CD4-positive, alpha-beta T cell treated with Interleukin-2 at 100 ng/mL for 4 hours (primary cell): Measurements from ENCODE around the gene CDC45.

Experiments used
- DNase-seq: peaks from one replicate; pipeline ENCODE4 v3.0.0-alpha.2; 2020; ENCODE audit warnings: low spot score

Gene CDC45

DNA sequence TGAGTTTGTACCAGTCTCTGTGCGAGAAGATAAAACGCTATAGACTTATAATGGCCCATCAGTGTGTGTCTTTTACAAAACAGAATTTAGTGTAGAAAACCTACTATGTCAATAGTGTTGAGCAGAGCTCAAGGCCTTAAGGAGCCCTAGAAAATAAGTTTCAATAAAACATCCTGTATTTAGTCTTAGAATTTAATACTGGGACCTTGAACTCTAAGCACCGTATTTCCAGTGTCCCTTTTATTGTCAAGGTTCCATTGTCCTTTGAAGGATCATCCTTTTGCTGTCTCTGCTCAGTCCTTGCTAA lies 16.6 kb downstream of the CDC45 start:
- DNase-seq, result no peak

DNA sequence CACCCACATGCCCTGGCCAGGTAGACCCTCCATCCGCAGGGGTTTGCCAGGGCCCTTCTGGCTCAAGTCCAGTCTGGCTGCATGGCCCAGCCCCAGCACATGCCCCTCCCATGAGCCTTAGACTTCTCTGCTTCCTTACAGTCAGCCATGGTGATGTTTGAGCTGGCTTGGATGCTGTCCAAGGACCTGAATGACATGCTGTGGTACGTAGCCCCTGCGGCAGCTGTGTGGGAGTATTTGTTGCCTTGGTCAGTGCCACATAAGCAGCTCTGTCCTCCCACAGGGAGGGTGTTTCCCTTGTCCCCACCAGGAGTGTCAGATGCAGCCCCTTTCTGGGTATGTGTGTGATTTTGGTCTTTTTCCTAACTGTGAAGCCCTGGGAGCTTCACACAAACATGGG lies 17.5 kb downstream of the CDC45 start:
- DNase-seq, result no peak

DNA sequence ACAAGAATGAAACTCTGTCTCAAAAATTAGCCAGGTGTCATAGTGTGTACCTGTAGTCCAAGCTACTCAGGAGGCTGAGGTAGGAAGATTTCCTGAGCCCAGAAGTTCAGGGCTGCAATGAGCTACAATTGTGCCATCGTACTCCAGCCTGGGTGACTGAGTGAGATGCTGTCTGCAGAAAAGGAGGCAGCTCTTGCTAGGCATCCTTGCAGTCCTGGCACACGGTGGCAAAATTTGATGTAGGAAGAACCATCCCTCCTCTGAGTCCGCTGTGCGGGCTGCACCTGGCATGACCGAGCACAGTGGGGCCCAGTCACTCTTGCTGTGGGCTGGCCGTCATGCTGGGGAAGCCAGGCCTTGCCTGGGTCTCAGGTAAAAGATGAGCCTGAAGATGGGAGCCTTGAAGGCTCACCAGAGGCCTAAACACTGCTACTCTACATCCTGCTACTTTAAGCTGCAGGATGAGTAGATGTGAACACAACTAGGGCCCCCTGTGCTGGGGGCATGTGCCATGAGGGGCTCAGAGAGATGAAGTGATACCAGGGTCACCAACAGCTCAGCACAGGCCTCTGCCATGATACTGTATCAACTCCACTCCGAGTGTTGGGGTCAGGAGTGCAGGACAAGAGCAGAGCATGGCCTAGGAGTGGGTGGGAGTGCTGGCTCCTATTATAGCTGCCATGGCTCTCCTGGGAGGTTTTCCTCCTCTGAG lies 18.6 kb downstream of the CDC45 start:
- no peak for DNase-seq

DNA sequence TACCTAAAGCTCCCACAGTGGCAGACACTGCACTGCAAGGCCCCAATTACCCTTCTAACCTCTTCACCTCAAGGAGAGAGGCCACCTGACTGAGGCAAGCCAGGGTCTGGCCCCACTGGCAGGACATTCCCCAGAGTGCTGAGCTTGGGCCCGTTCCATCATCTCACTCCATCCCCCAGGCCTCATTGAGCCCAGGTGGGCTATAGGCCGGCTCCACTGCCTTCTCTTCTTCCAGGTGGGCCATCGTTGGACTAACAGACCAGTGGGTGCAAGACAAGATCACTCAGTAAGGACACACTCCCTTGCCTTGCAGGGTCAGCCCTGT lies 19.1 kb downstream of the CDC45 start:
- no peak for DNase-seq

DNA sequence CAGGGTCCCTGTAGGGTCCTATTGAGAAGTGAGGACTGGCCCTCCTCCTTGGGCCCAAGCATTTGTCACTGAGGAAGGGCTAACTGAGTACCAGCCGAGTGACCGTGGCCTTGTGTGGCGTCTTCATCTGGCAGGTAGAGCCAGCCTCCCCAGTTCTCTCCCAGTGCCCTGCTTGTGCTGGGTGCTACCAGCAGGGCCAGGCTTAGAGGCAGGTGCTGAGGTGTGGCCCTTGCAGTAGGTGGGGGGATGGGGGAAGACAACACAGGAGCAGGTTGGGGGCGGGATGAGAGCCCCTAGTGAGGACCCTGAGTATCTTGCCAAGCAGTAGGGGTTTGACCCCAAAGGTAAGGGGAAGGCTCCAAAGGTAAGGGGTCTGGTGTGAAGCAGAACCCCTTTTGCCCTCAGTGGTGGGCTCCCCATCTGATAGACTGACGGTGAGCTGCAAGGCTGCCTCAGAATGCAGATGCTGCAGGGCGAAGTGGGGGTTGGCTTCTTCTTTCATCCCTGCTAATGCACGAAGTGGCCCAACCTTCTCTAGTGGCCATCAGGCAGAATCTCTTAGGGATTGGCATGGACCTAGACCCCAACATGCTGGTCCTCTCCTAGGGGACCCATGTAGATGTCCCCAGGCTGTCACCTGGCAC lies 19.6 kb downstream of the CDC45 start:
- no peak for DNase-seq

DNA sequence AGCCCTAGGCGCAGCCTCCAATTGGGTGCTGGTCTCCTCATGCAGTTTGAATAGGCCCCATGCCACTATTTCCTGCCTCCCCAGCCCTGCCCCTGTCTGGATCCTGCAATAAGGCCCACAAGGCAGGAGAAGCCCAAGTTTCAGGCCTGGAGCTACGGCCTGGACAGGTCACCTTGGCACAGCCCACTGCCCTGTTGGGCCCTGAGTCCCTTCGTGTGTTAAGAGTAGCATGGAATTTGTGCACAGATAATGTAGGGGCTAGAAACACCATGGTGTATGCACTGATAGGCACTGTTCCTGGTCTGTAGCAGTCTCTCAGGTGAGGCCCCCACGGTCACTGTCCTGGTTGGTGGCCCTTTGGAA lies 20.1 kb downstream of the CDC45 start:
- no peak for DNase-seq

DNA sequence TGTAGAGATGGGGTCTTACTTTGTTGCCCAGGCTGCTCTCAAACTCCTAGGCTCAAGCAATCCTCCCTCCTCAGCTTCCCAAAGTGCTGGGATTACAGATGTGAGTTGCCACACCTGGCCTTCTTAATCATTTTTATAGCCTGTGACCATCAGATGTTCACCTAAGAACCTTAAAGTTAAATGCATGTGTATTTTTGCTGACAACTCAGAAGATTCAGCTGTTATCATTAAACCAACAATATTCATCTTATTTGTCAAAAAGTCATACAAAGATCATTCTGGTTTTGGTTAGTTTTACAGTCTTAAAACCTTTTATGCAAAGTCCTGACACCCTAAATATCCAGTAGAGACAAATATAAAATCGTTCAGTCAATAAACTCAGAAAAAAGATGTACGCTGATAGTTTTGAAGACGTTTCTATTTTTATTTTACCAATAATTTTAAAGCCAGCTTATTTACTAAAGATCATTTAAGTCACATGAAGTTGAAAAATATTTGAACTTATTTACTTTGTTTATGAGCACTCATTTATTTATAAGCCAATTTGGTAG lies 22.3 kb downstream of the CDC45 start:
- no peak for DNase-seq

DNA sequence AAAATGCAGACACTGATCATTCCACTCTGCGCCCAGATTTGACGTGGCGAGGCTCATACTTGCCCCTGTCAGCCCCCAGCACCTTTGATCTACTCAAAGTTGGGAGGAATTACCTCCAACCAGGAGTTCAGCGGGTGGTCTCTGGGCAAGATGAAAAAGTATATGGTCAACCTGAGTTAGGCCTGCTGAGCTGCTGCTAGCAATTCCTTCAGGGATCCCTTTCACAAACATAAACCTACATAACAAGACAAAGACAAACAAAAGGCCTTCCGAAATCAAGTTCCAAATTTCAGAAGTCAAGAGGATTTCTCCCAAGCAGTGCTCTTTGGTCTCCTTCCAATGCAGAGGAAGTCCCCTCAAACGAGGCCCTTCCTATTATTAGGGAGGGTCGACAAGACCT lies 23.6 kb downstream of the CDC45 start:
- DNase-seq, result no peak

DNA sequence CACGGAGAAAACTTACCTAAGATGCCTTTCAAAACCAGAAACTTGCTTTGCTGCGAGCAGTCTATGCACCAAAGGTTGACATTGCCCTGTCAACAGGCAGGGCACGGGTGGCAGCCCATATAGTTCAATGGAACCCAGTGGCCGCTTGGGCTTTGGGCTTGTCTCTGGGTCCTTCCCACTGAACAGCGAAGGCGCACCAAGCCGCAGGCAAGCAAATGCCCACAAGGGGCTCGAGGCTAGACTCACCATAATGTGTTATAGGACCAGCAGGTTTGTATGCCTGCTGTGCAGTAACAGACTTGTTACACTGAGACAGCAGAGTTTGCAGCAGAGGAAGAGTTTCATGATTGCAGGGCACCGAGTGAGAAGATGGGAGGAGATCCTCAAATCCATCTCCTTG lies 24.1 kb downstream of the CDC45 start:
- no peak for DNase-seq

DNA sequence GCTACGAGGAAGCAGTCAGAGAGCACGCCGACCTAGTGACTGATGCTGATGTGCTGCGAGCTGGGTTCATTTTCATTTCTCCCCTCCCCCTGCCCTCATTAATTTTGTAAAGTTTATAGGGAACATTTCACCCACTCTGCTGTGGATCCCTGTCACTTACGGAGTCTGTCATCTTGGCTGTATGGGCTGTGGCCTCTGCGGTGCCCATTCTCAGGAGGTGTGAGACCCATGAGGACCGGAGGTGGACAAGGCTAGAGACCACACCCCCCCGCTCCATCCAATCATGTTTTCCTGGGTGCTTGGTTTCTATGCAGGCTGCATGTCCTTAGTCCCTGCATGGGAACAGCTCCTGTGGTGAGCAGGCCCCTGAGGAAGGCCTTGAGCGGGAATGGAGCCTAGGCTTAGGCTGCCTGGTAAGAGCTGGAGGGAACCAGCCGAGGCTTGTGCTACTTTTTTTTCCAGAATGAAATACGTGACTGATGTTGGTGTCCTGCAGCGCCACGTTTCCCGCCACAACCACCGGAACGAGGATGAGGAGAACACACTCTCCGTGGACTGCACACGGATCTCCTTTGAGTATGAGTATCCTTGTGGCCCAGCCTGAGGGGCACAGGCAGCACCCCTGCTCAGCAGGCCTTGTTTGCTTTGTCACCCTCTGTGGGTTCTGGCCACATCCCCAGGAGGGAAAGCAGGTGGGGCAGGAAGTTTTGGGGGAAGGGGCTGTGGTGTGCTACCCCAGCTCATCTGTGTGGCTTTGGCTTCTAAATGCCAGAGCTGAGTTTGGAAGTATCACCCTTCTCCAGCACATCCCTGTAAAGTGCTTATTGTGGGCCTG lies 25.4 kb downstream of the CDC45 start:
- DNase-seq, result no peak

DNA sequence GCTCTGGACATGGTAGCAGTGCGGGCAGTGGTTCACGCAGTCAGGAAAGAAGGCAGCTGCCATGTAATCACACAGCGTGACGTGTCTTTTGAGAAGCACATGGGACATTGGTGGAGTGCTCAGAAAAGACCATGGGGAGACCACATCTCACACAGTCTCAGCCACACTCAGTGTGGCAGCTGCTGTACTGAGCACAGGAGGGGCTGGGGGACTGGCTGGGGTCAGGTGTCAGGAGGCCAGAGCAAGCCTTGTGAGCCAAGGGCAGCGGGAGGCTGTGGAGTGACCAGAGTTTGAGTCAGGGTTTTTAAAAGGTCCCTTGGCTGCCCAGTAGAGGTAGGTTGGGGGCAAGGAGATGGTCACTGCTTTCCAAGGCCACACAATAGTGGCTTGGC lies 26.0 kb downstream of the CDC45 start:
- no peak for DNase-seq

DNA sequence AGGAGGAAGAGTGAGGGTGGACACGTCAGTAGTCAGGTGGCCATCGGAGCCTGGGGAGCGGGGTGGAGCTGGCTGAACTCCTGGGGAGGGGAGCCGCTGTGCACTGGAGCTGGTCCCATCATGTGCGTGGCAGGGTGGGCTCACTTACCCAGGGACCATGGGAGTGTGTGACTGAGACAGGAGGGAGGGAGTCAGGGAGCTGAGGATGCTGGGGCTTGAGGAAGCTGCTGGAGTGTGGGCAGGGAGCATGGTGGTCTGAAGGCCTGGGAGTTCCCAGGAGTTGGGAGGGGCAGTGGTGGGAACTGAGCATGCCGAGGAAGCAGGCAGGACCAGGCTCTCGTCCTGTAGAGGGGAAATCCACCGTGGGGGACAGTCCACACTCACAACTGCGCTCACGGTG lies 26.5 kb downstream of the CDC45 start:
- DNase-seq, result no peak

DNA sequence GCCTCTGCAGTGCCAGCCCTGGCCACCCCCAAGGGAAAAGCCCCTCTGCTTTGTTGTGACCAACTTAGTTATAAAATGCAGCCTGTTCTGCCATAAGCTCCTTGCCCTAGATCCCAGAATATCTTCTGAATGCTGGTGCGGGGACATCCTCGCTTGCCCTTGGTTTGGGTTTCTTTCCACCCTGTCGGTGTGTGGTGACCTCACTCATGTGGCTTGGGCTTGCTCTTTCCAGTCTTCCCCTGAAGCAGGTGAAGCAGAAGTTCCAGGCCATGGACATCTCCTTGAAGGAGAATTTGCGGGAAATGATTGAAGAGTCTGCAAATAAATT lies 27.8 kb downstream of the CDC45 start:
- no peak for DNase-seq

DNA sequence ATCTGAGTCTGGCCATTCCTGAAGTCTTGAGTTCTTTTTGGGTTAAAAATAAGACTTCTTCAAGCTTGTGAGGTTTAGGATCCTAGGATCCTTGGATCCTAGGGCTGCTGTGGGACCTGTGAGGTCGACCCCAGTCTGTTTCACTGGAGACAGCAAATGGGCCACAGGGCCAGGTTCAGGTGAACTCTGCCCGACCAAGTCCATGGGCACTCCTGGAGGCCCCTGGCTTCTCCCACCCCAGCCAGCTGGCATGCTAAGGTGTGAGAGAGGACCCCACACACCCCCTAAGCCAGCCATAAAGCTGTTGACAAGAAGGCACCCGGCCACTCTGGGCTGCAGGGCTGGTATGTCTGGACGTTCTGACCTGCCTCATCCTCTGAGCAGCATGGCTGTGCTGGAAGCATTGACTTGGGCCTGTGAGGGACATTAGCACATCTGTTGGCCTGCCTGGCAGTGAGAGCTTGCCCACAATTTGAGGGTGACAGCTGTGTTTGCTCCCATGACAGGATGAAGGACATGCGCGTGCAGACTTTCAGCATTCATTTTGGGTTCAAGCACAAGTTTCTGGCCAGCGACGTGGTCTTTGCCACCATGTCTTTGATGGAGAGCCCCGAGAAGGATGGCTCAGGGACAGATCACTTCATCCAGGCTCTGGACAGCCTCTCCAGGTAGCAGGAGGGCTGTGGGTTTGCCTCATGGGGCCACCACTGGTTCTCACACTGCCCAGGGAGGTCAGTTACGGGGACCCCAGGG lies 28.5 kb downstream of the CDC45 start:
- no peak for DNase-seq

DNA sequence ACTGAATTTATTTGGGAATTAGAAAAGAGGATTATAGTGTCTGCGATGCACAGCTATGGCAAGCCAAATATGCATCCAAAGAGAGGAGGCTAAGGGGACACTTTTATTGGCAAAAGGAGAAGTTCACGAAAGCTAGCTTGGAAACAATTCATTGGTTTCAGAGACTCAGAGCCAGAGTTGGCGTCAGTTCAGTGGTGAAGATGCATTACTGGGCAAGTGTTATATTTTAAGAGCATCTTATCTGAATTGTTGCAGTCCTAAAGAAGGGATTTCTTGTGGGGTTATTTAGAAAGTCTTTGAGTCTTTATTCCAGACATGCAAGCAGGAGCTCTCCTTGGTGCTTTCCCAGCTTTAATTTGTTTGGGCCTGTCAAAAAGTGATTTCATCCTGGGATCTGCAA lies 29.5 kb downstream of the CDC45 start:
- DNase-seq, result no peak

DNA sequence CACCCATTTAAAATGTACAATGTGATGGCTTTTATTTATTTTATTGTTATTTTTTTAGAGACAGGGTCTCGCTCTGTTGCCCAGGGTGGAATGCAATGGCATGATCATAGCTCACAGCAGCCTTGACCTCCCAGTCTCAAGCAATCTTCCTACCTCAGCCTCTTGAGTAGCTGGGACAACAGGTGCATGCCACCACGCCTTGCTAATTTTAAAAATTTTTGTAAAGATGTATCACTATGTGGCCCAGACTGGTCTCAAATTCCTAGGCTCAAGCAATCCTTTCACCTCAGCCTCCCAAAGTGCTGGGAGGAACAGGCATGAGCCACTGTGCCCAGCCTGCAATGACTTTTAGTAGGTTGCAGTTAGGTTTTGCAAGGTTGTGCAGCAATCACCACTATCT lies 30.2 kb downstream of the CDC45 start:
- no peak for DNase-seq

DNA sequence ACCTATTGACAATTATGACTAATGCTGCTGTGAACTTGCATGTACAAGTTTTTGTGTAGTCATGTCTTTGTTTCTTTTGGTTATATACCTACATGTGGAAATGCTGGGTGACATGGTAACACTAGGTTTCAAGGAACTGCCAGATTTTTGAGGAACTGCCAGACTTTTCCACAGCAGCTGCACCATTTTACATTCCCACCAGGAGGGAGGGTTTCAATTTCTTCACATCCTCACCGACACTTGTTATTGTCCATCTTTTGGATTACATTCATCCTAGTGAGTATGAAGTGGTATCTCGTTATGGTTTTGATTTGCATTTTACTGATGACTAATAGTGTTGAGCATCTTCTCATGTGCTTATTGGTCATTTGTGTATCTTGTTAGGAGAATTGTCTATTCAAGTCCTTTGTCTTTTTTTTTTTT lies 31.2 kb downstream of the CDC45 start:
- no peak for DNase-seq

DNA sequence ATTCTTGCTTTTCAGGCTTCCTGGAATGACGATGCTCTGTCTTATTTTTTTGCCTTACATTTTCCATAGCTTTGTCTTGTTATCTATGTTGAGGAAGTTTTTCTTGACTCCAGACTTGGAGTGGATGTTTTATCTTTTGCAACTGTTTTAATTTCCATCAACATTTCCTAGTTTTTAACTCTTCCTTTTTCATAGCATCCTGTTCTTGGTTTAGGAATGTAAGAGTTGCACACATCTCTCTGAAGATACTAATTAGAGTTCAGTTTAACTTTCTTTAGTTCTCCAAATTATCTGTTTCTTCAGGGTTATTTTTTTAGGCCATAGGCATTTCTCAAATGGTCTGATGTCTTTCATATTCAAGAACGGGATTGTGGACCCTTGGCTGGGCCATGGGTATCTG lies 34.1 kb downstream of the CDC45 start:
- no peak for DNase-seq

DNA sequence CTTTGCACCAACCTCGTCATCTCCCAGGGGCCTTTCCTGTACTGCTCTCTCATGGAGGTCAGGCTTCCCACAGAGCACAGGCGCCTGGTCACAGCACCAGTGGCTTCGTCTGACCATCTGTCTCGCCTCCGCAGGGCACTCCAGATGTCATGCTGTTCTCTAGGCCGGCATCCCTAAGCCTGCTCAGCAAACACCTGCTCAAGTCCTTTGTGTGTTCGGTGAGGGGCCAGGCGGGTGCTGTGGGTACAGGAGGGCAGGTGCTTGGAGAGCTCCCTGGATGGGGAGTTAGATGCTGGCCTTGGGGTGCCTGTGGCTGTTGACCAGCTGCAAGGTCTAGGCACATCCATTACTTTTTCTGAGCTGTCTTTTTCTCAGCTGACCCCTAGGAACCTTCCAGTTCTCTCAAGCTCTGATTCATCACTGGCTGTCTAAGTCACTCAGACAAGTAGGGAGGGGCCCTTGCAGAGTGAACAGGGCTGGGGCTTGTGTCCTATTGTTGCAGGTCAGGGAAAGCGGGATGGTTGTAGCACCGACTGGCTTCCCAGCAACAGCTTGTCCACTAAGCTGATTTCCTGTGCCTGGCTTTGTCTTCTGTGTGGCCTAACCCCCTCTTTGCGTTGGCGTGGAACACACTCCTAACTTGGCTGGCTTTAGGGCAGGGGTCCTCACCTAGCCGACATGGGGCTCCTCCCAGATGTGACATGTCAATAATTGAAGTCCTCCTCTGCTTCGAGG lies 35.3 kb downstream of the CDC45 start:
- no peak for DNase-seq

DNA sequence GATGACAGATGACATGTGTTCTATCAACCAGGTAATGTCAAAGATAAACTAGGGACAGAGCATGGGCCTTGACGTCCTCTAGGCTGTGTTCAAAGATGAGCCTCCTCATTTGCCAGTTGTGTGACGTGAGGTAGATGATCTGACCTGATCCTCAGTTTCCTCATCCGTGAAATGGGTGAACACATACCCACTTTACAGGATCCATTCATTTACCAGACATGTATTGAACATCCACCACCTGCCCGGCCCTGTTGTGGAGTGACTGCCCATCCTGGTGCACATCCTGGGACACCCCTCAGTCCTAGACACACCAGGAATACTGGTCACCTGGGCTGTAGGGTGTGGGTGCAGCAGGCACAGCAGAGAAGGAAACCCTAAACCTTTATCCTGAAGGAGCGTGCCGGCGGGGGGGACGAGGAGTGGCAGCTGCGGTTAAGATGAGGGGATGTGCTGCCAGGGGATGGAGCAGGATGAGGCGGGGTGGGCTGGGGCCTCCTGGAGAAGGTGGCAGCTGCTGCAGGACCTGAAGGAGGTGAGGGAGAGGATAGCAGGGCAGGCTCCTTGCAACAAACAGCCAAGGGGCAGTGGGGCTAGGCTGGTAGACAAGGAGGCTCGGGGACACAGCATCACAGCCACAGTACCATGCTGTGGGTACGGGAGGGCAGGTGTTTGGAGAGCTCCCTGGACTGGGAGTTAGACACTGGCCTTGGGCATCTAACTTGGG lies 36.1 kb downstream of the CDC45 start:
- DNase-seq, result no peak

DNA sequence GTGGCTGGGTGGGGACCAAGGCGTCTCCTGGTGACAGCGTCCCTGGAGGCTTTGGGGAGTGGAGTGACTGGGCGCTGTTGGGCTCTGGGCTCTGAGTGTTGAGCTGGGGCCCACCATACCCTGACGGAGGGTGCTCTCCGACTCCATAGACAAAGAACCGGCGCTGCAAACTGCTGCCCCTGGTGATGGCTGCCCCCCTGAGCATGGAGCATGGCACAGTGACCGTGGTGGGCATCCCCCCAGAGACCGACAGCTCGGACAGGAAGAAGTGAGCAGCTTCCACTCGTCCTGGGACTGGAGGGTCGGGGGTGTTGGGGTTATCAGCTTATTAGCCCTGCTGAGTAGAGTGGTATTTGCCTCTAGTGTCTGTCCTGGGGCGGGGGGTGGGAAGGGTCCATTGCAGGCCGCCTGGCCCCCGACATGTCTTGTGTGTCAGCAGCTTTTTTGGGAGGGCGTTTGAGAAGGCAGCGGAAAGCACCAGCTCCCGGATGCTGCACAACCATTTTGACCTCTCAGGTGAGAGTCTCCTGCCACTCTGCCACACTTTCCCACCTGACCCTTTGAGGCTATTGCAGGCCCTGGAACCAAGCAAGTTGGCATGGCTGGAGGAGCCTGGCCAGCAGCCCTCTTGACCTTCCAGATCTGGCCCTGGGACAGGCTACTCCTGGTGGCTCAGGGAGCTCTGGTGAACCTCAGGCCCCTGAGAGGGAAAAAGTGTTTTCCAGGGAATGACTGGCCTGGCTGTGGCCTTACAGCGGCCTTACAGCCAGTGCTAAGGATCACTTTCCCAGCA lies 36.9 kb downstream of the CDC45 start:
- DNase-seq, result no peak
